PC-9 (cell line): Measurements from ENCODE around the gene EP400. TPM values are rescaled to one million over a fixed set of nuclear protein-coding genes. Genes with fewer than 3 reads are reported as not detected.

ENCODE experiments used
- BruUV-seq: library from RNA; stranded (reverse); fragments of 400-500 nt; replicated peaks from 2 replicates; lab custom pipeline; 2021; lab: Mats Ljungman, UMichigan
- CTCF ChIA-PET: fragments of 300-600 bp; sonication (Branson Sonifier 250); formaldehyde crosslinking; loops from one replicate; lab custom pipeline; 2022; ENCODE audit warnings: antibody characterized with exemption; lab: Charles Lee
- POLR2A ChIA-PET: fragments of 300-600 bp; sonication (Branson Sonifier 250); formaldehyde crosslinking; loops from one replicate; lab custom pipeline; 2022; ENCODE audit warnings: antibody characterized with exemption; ENCODE audit not compliant: unreplicated experiment; lab: Charles Lee
- DNase-seq, 2 experiments: peaks; one replicate each; pipeline versions ENCODE4 v3.0.0 to v3.0.0-alpha.2; 2015 to 2022; ENCODE audit warnings: mixed read lengths in 1 of 2
- H2AFZ ChIP-seq: fragments of 200-600 bp; sonication (generic); 2 replicates; pipeline ENCODE4 v1.8.1; 2017; ENCODE audit warnings: antibody characterized with exemption
- H3F3A ChIP-seq: fragments of 200-600 bp; sonication (generic); 2 replicates; pipeline ENCODE4 v1.8.1; 2017; ENCODE audit warnings: antibody characterized with exemption, mild to moderate bottlenecking, low read depth; ENCODE audit not compliant: insufficient read depth
- H3K27ac ChIP-seq: fragments of 200-600 bp; sonication (generic); 2 replicates; pipeline ENCODE4 v1.6.1; 2016; ENCODE audit warnings: mixed run types
- H3K27me3 ChIP-seq: fragments of 200-600 bp; sonication (generic); 2 replicates; pipeline ENCODE4 v1.6.1; 2016; ENCODE audit warnings: low read depth, mixed run types; ENCODE audit not compliant: insufficient read depth
- H3K36me3 ChIP-seq: fragments of 200-600 bp; sonication (generic); 2 replicates; pipeline ENCODE4 v1.6.1; 2016; ENCODE audit warnings: low read depth, mixed run types
- H3K4me1 ChIP-seq: fragments of 200-600 bp; sonication (generic); replicated peaks from 2 replicates; pipeline ENCODE4 v1.6.1; 2016; ENCODE audit warnings: mixed run types; ENCODE audit not compliant: insufficient read depth
- H3K4me2 ChIP-seq: fragments of 200-600 bp; sonication (generic); 2 replicates; pipeline ENCODE4 v1.6.1; 2017; ENCODE audit warnings: mixed run types
- H3K4me3 ChIP-seq: fragments of 200-600 bp; sonication (generic); 2 replicates; pipeline ENCODE4 v1.6.1; 2016; ENCODE audit warnings: mixed run types
- H3K79me2 ChIP-seq: fragments of 200-600 bp; sonication (generic); 2 replicates; pipeline ENCODE4 v1.6.1; 2017; ENCODE audit warnings: low read depth, mixed run types
- H3K9me2 ChIP-seq: fragments of 200-600 bp; sonication (generic); 2 replicates; pipeline ENCODE4 v1.8.1; 2017; ENCODE audit warnings: mild to moderate bottlenecking; ENCODE audit not compliant: insufficient read depth
- H3K9me3 ChIP-seq: fragments of 200-600 bp; sonication (generic); 2 replicates; pipeline ENCODE4 v1.8.1; 2016; ENCODE audit warnings: low read depth; ENCODE audit not compliant: insufficient read depth
- H4K20me1 ChIP-seq: fragments of 200-600 bp; sonication (generic); 2 replicates; pipeline ENCODE4 v1.8.1; 2017; ENCODE audit not compliant: insufficient read depth
- EZH2 ChIP-seq: fragments of 200-600 bp; sonication (generic); IDR thresholded peaks from 2 replicates; pipeline ENCODE4 v1.8.0; 2017; ENCODE audit warnings: antibody characterized with exemption, low read depth
- intact Hi-C: fragments of 100-400 bp; cut with micrococcal nuclease; formaldehyde crosslinking; loops from one replicate; pipeline ENCODE4 v1.10.0; 2022; ENCODE audit not compliant: unreplicated experiment
- total RNA-seq: library from RNA; stranded (reverse); gene quantifications from 2 replicates; pipeline ENCODE4 v1.2.3, GENCODE V29; 2021
- TF ChIP-seq, protein P1 (sequence below): fragments of 200-600 bp; sonication (generic); conservative IDR thresholded peaks from 2 replicates; pipeline ENCODE4 v1.6.1; 2017; ENCODE audit warnings: mixed run types, antibody characterized with exemption, mild to moderate bottlenecking, moderate library complexity

EP400 gene
- total RNA-seq, 1 experiment from 2014 or later: 50.3 TPM

GRCh38 chr12:131905630-131906091, 44.1 kb upstream of the EP400 start:
- intact Hi-C loops: no loop called here
- no peak overlapping the region for H3K4me2 ChIP-seq
- peaks cover 1% of the 10 kb centered on the region for H3K4me1 ChIP-seq
- 0 out of 2 replicates have a peak, but pooled peaks cover 5% of the 10 kb centered on the region for H3K79me2 ChIP-seq
- no peak overlapping the region for H3K4me3 ChIP-seq
- peaks cover 7% of the 10 kb centered on the region; the same call in 1 of the 2 replicates for H3F3A ChIP-seq
- ChIA-PET POLR2A (no interaction called here), CTCF (no interaction called here)
- TF ChIP-seq, protein P1, sequence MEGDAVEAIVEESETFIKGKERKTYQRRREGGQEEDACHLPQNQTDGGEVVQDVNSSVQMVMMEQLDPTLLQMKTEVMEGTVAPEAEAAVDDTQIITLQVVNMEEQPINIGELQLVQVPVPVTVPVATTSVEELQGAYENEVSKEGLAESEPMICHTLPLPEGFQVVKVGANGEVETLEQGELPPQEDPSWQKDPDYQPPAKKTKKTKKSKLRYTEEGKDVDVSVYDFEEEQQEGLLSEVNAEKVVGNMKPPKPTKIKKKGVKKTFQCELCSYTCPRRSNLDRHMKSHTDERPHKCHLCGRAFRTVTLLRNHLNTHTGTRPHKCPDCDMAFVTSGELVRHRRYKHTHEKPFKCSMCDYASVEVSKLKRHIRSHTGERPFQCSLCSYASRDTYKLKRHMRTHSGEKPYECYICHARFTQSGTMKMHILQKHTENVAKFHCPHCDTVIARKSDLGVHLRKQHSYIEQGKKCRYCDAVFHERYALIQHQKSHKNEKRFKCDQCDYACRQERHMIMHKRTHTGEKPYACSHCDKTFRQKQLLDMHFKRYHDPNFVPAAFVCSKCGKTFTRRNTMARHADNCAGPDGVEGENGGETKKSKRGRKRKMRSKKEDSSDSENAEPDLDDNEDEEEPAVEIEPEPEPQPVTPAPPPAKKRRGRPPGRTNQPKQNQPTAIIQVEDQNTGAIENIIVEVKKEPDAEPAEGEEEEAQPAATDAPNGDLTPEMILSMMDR: no peak
- no peak for TF ChIP-seq EZH2
- H3K9me2 ChIP-seq: no peaks in the 10 kb centered on the region
- no peak overlapping the region for H2AFZ ChIP-seq
- H3K9me3 ChIP-seq: no peaks in the 10 kb centered on the region
- no peaks in the 10 kb centered on the region for H3K27me3 ChIP-seq
- 0 out of 2 replicates have a peak, but pooled peaks cover 5% of the 10 kb centered on the region for H3K36me3 ChIP-seq
- H3K27ac ChIP-seq: no peak overlapping the region
- no TSS peak for BruUV-seq
- DNase-seq: no peak
- peaks cover 43% of the 10 kb centered on the region for H4K20me1 ChIP-seq

DNA sequence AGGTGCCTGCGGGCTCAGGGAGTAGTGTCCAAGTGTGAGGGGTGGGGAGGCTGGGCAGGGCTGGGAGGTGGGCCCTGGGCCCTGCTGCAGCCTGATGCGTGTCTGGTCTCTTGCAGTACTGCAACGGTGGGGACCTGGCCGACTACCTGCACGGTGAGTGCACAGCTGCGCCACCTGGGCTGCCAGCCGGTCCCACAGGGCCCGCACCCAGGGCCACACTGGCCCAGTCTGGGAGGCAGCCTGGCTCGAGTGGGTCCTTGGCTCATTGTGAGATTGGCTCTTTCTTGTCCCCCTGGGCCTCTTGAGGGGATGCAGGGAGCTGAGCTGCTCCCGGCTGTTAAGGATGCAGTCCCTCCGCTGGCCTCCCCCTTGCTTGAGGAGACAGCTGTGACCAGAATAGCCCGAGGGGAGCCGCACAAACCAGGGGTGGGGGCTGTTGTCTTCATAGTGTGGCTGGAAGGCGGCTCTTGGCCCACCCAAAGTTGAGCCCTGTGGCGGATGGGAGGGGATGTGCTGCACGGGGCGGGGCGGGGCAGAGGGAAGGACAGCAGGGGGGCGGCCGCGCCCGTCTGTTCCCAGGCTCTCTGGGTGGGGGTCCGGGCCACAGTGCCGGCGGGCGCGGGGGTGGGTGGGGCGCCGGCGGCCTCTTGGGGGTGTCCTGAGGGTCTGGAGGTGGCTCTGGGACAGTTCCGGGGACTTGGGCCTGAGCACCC, 42.2 kb upstream of the EP400 start:
- H3K27ac ChIP-seq: no peak overlapping the region
- no peaks in the 10 kb centered on the region for H3K79me2 ChIP-seq
- POLR2A ChIA-PET: no interaction called here
- H4K20me1 ChIP-seq: peaks cover 30% of the 10 kb centered on the region
- no peak for TF ChIP-seq EZH2
- TF ChIP-seq, protein P1: no peak
- H3K9me2 ChIP-seq: no peaks in the 10 kb centered on the region
- no peak overlapping the region for H3K4me3 ChIP-seq
- BruUV-seq: no TSS peak
- intact Hi-C loops: no loop called here
- H2AFZ ChIP-seq: no peak overlapping the region
- DNase-seq: no peak
- H3K4me1 ChIP-seq: no peaks in the 10 kb centered on the region
- CTCF ChIA-PET: no interaction called here
- no peaks in the 10 kb centered on the region for H3K9me3 ChIP-seq
- no peak overlapping the region for H3K4me2 ChIP-seq
- H3K27me3 ChIP-seq: no peaks in the 10 kb centered on the region
- peaks cover 13% of the 10 kb centered on the region for H3K36me3 ChIP-seq
- H3F3A ChIP-seq: peaks cover 7% of the 10 kb centered on the region; the same call in 1 of the 2 replicates

DNA sequence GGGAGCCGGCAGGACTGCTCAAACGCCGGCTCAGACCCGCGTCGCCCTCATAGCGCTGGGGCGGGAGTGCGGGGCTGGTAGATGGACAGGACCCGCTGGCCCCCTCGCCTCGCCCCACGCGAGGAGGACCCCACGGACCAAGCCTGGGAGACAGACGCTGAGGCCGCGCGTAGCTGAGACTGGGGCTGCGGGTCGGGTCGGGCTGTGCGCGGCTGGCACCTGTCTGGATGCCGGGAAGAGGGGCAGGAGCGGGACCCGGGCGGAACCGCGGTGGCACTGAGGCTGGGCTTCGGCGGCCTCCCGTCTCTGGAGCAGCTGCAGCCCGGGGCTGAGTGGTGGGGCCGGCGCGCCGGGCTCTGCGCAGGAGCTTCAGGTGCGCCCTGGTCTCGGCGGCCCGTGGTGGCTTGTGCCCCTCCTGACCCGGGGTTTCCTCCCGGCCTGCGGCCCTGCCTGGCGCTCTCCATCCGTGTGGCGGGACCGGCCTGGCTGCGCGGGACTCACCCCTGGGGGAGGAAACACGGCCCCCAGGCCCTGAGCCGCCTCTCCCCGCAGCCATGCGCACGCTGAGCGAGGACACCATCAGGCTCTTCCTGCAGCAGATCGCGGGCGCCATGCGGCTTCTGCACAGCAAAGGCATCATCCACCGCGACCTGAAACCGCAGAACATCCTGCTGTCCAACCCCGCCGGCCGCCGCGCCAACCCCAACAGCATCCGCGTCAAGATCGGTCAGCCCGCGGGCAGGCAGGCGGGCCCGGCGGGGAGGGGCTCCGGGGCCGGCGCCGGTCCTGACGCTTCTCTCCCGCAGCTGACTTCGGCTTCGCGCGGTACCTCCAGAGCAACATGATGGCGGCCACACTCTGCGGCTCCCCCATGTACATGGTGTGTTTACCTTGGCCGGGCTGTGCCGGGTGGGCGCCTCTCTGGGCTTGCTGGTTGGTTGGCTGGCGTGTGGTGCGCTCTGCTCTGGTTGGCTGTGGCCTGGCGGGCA, 41.4 kb upstream of the EP400 start:
- no TSS peak for BruUV-seq
- intact Hi-C loops: no loop called here
- Histone ChIP-seq H3K27ac (no peak overlapping the region), H3K4me1 (no peaks in the 10 kb centered on the region), H3K4me3 (no peak overlapping the region), H3K79me2 (no peaks in the 10 kb centered on the region), H3K27me3 (no peaks in the 10 kb centered on the region), H3K4me2 (no peak overlapping the region), H2AFZ (no peak overlapping the region), H4K20me1 (peaks cover 22% of the 10 kb centered on the region), H3F3A (peaks cover 7% of the 10 kb centered on the region; the same call in 1 of the 2 replicates), H3K9me3 (no peaks in the 10 kb centered on the region), H3K36me3 (peaks cover 13% of the 10 kb centered on the region), H3K9me2 (no peaks in the 10 kb centered on the region)
- no peak for DNase-seq
- no peak for TF ChIP-seq EZH2
- TF ChIP-seq, protein P1: no peak
- CTCF ChIA-PET: no interaction called here
- POLR2A ChIA-PET: no interaction called here
